ENCODE results near the gene BCAP29. TPM values are rescaled to one million over a fixed set of nuclear protein-coding genes. Genes with fewer than 3 reads are reported as not detected.

The BCAP29 gene
- total and polyA plus RNA-seq, 9 of the 15 experiments (the other 6 are each of a cell fraction or from before 2014, with no cell fraction given): 63.4 to 137 (median 79.7) TPM

DNA sequence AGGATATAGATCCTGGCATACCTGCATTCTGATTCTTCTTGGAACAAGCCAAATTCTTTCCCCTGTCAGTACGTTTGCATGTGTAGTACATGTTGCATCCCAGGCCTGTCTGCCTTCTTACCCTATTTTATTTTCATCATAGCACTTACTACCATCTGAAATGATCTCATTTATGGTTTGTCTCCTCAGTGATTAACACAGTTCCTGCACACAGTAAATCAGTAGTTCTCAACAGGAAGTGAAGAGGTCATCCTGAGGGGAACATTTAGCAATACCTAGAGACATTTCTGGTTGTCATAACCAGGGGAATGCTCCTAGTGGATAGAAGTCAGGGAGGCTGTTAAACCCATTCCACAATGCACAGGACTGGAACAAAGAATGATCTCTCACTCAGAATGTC, 42.4 kb downstream of the BCAP29 start:
- Histone ChIP-seq H3K4me3 (no peak overlapping the region), H3K4me2 (ENCODE audit: insufficient read depth, low read length) (no peak overlapping the region), H3K9me3 (replicated peaks; ENCODE audit: control insufficient read depth, insufficient read depth, low read depth, low read length) (no peaks in the 10 kb centered on the region), H3K36me3 (ENCODE audit: control insufficient read depth, insufficient read depth, low read length) (peaks cover 46% of the 10 kb centered on the region; the same call in 2 of the 3 replicates), H3K4me1 (replicated peaks in 1 of 2; ENCODE audit: control insufficient read depth in 2 of 2, insufficient read depth in 2 of 2, low read length in 2 of 2) (no peaks in the 10 kb centered on the region), H4K20me1 (replicated peaks; ENCODE audit: control insufficient read depth, insufficient read depth, low read length) (no peaks in the 10 kb centered on the region), H3K27me3 (ENCODE audit: control insufficient read depth in 2 of 2, insufficient read depth in 2 of 2, low read length in 2 of 2) (no peaks in the 10 kb centered on the region), H3K27ac (ENCODE audit: extremely low read depth, low read depth, low read length) (no peak overlapping the region), H3K9ac (ENCODE audit: insufficient read depth in 1 of 2, low read depth in 2 of 2, low read length in 2 of 2) (no peak overlapping the region), H3K79me2 (ENCODE audit: control insufficient read depth, insufficient read depth, low read length) (no peaks in the 10 kb centered on the region), H3K9me1 (ENCODE audit: control insufficient read depth, insufficient read depth, low read length) (no peaks in the 10 kb centered on the region), H2AFZ (ENCODE audit: low read depth, low read length) (no peak overlapping the region)
- no TSS peak for BruUV-seq (replicated peaks)
- ChIA-PET CTCF (ENCODE audit: low intra/inter-chr PET ratio) (no interaction called here), POLR2A (interaction anchor here (0.7 kb wide), 1 partner anchor 644 kb away, joined by 5 read pairs; no protein-coding TSS in a partner anchor)
- WGBS (ENCODE audit: insufficient coverage, low coverage, missing lambda C conversion rate): 54% methylated on average over 1 of the region's 1 CpG
- TF ChIP-seq ZFX (CRISPR knock-in tag; IDR thresholded peaks at IDR 0.05) (no peak), CEBPB (tag; IDR thresholded peaks at IDR 0.05) (peak; percentile 73), CEBPG (CRISPR knock-in tag; IDR thresholded peaks at IDR 0.05) (no peak), CEBPG (tag; conservative IDR thresholded peaks at IDR 0.05 in 1 of 2, IDR thresholded peaks at IDR 0.05 in 1 of 2) (peak; percentile 63 to 68), MCM7 (IDR thresholded peaks at IDR 0.05) (no peak), ETV1 (tag; conservative IDR thresholded peaks at IDR 0.05; ENCODE audit: low read depth) (peak; percentile 40), ZNF24 (IDR thresholded peaks at IDR 0.05) (peak; percentile 61; the same call in 1 of the 2 replicates), GTF2A2 (tag; IDR thresholded peaks at IDR 0.05) (no peak)
- in situ Hi-C loops (cut with MboI) (no loop called here), intact Hi-C loops (cut with micrococcal nuclease) (loop anchor here (10.0 kb wide), 1 partner anchor 252 kb away; no protein-coding TSS in a partner anchor)
- DNase-seq (ENCODE audit: extremely low read depth in 1 of 4, low spot score in 3 of 4): no peak
- FAIRE-seq: no peak
- peak; percentile 45 for ATAC-seq
